Sigmoid colon (tissue), 4 donors: Measurements from ENCODE around the gene SLC25A41.

Experiments
- CTCF ChIP-seq, 4 experiments: fragments of 450-650 bp in 3 of 4; fragments of 200-600 bp in 1 of 4; IDR thresholded peaks; one replicate each; pipeline ENCODE4 v1.5.1; 2016 to 2019; ENCODE audit warnings: antibody characterized with exemption in 4 of 4, mild to moderate bottlenecking in 3 of 4, moderate library complexity in 2 of 4
- EP300 ChIP-seq, 4 donors: sonication (generic); formaldehyde crosslinking; IDR thresholded peaks; one replicate each; pipeline ENCODE4 v1.6.1; 2017; ENCODE audit warnings: antibody characterized with exemption in 4 of 4
- POLR2A ChIP-seq, 2 donors: fragments of 450-650 bp; IDR thresholded peaks; one replicate each; pipeline ENCODE4 v1.6.1; 2016; ENCODE audit warnings: antibody characterized with exemption in 2 of 2, mild to moderate bottlenecking in 2 of 2, moderate library complexity in 2 of 2
- POLR2AphosphoS5 ChIP-seq, 4 donors: sonication (generic); formaldehyde crosslinking; IDR thresholded peaks; one replicate each; pipeline ENCODE4 v1.6.1; 2017; ENCODE audit warnings: antibody characterized with exemption in 4 of 4

GRCh38 chr19:6421075-6422014 lies 12.2 kb downstream of the SLC25A41 start:
- TF ChIP-seq CTCF (IDR thresholded peaks at IDR 0.05) (no peak), POLR2AphosphoS5 (IDR thresholded peaks at IDR 0.05) (no peak), POLR2A (IDR thresholded peaks at IDR 0.05) (no peak), EP300 (IDR thresholded peaks at IDR 0.05) (no peak)
